GM21619 (cell line): ENCODE data around the gene MMS19.

Experiments
- ATAC-seq: cut with Tn5 transposase; IDR thresholded peaks from one replicate; pipeline ENCODE4 v1.9.1; 2021; ENCODE audit not compliant: unreplicated experiment

MMS19 gene

GRCh38 chr10:97465982-97466381 lies 32.2 kb downstream of the MMS19 start:
- no peak for ATAC-seq

DNA sequence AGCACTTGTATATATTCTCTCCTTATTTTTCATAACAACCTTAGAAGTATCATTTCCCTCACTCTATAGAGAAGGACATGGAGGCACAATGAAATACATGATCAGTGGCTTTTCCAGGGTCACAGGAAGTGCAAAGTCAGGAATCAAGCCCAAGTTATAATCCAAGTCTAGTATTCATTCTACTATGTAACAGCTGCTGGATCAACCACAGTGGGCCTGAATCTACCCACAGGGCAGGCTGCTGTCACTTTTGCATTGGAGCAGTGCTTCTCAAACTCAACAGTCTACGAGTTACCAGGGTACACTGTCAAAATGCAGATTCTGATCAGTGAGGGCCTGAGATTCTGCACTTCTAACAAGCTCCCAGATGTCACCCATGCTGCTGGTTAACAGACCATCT lies 34.0 kb downstream of the MMS19 start:
- no peak for ATAC-seq

DNA sequence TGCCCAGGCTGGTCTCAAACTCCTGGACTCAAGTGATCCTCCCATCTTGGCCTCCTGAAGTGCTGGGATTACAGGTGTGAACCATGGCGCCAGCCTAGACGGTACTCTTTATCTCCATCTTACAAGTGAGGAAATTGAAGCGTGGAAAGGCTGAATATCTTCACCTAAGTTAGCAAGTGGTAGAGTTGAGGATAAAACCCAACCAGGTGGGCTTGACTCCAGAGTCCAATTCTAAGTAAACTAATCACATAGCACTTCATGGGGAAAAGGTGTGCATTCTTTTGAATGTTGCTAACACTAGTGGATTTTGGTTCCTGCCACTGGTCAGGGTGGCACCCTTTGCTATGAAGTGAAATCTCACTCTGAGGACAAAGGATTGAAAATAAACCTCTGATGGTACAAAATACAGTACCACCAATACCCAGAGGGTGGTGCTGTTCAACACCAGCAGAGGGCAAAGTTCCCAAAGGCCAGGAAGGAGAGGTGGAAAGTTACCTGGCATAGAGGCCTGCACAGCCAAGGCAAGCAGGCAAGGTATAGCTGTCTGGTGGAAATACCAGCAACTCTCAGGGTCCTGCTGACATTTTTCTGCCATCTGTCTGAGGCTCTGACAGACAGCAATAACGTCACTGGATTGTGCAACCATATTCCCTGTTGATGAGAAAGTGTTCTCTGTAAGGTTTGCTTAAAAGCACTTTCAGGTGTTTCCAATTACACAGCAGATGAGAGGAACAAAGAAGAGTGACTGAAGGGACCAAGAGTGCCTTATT lies 34.7 kb downstream of the MMS19 start:
- no peak for ATAC-seq

GRCh38 chr10:97462309-97462708 lies 35.9 kb downstream of the MMS19 start:
- no peak for ATAC-seq

- no peak for ATAC-seq
Measured at GRCh38 chr10:97459933-97460332, 38.3 kb downstream of the MMS19 start.

DNA sequence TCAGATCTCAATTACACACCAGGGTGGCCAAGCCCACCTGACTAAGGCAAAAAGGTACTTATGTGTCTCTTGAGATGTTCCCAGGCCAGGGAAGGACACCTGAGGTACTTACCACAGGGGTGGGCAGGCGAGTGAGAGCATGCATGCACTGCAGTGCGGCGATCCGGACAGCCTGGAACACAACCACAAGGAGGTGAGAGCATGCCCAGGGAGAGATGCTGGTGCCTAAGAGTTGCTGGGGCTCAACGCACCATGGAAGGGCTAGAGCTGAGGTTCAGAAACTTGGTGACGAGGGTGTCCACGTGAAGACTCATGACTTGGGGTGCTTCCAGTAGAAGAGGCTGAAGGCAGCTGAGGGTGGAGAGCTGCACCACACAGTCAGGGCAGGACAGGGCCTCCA lies 39.1 kb downstream of the MMS19 start:
- ATAC-seq: no peak

- ATAC-seq: no peak
Measured at GRCh38 chr10:97456686-97457065, 41.5 kb downstream of the MMS19 start.

GRCh38 chr10:97456034-97456685 lies 42.1 kb downstream of the MMS19 start:
- no peak for ATAC-seq

- ATAC-seq: no peak
Measured at GRCh38 chr10:97454330-97455036, 43.7 kb downstream of the MMS19 start.

GRCh38 chr10:97452352-97452751 lies 45.9 kb downstream of the MMS19 start:
- no peak for ATAC-seq

DNA sequence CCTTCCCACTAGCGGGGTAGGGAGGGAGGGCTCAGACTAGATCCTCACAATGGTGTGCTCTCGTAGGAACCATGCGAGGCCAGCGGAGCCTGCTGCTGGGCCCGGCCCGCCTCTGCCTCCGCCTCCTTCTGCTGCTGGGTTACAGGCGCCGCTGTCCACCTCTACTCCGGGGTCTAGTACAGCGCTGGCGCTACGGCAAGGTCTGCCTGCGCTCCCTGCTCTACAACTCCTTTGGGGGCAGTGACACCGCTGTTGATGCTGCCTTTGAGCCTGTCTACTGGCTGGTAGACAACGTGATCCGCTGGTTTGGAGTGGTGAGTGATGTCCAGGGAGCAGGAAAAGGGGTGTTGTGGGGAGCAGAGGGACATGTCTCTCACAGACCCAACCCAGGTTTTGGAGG lies 46.6 kb downstream of the MMS19 start:
- ATAC-seq: no peak

DNA sequence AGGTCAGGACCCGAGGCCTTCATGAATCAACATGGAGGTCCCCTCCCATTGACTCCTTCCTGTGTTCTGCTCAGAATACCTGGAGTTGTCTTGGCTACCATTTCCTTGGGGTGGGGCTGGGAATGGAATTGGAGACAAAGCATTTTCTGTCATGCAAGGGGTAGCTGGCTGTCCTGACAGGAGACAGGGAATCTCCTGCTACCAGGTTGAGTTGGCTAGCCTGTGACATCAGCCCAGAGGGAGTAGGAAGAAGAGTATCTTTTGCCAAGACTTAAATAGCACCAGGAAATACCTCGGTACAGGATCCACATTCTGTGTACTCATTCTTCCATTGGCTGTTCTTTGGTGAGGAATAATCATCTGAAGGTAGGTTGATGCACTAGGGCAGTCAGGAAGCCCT lies 47.4 kb downstream of the MMS19 start:
- no peak for ATAC-seq

GRCh38 chr10:97445722-97446639 lies 52.2 kb downstream of the MMS19 start, which contains the start of the genes EXOSC1 and ZDHHC16:
TSS of gene EXOSC1 (minus strand) at chr10:97446006. CDS start at chr10:97445985, 21 bp downstream.
TSS of gene ZDHHC16 (plus strand) at chr10:97446175. CDS start at chr10:97451676, 5,501 bp downstream.
- peak; percentile 94 for ATAC-seq

DNA sequence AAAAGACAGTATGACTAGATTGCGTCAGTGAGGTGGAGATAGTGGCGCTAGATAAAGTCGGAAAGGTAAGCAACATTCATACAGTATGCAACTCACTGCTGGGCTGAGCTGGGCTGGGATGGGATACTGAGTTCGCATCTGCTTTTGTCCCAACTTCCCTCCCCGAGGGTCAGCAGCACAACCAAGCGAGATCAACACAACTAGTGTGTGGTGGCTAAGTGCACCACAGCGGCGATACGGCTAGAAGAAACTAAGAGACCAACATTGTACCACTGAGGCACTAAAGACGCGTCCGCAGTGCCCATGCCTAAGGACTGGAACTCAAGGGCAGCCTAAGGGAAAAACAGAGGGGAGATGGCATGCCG lies 52.9 kb downstream of the MMS19 start:
- ATAC-seq: no peak

- no peak for ATAC-seq
Measured at GRCh38 chr10:97444212-97444611, 54.0 kb downstream of the MMS19 start.

- no peak for ATAC-seq
Measured at GRCh38 chr10:97442277-97442676, 55.9 kb downstream of the MMS19 start.

GRCh38 chr10:97435211-97435610 lies 63.0 kb downstream of the MMS19 start:
- ATAC-seq: no peak

DNA sequence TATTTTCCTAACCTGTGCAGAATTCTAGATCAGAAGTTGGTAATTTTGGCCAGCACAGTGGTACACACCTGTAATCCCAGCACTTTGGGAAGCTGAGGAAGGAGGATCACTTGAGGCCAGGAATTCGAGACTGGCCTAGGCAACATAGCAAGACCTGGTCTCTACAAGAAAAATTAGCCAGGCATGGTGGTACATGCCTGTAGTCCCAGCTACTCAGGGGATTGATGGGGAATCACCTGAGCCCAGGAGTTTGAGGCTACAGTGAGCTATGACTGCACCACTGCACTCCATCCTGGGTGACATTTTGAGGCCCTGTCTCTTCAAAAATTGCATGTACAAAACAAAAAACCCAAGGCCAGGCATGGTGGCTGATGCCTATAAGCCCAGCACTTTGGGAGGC lies 63.7 kb downstream of the MMS19 start:
- ATAC-seq: no peak

DNA sequence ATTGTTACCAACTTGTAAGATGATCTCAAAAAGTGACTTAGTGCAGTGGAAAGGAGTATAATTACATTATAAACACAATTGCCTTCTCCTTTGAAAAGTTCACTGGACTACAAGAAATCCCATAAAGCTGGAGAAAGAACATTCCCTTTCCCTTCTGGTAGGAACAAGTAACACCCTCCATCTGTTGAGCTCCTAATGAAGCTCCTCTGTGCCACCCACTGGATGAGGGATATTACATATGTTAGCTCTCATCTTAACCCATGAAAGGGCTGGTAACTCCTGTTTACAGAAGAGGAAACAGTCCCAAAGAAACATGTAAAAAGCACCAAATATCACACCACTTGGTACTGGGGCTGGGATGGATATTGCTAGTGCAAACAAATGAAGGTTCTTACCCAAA lies 64.2 kb downstream of the MMS19 start:
- ATAC-seq: no peak

DNA sequence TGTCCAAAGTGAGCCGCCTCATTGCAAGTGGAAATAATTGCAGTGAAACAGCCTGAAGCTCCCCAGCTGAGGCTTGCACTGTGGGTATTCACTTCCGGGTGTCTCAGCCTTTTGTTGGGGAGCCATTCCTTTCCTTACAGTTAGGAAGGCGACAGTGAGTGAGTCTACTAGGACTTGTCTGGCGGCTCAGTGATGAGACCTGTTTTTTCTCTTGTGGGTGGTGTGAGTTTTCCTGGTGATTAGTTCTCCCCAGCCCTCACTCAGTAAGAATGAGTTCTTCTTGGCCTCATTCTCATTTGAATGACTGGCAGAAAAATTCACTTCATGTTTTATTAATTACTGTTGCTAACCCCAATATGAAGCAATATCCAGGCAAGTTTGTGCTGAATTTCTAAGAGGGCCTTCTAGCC lies 69.6 kb downstream of the MMS19 start:
- ATAC-seq: no peak
